Rectal smooth muscle tissue (tissue), 1 donor: ENCODE data around the gene ACOT4.
"Not testable (repeated sequence)": the region's sequence is repeated elsewhere in the genome, so short reads cannot be mapped to it uniquely, and the experiment has no call there.

Experiments used
- H3K27ac ChIP-seq: one replicate; pipeline ENCODE4 v1.7.0; 2013; ENCODE audit warnings: low read depth, low read length, inconsistent platforms
- H3K27me3 ChIP-seq: one replicate; pipeline ENCODE4 v1.7.0; 2013; ENCODE audit warnings: low read length; ENCODE audit not compliant: control insufficient read depth, insufficient read depth
- H3K36me3 ChIP-seq: one replicate; pipeline ENCODE4 v1.7.0; 2013; ENCODE audit warnings: low read length; ENCODE audit not compliant: control insufficient read depth, insufficient read depth
- H3K4me1 ChIP-seq: one replicate; pipeline ENCODE4 v1.7.0; 2013; ENCODE audit warnings: low read length; ENCODE audit not compliant: control insufficient read depth, insufficient read depth
- H3K4me3 ChIP-seq: one replicate; pipeline ENCODE4 v1.7.0; 2013; ENCODE audit warnings: low read length
- H3K9ac ChIP-seq: one replicate; pipeline ENCODE4 v1.7.0; 2013; ENCODE audit warnings: low read length

The ACOT4 gene

GRCh38 chr14:73590673-73591004 is 1.0 kb upstream of the ACOT4 start:
- not testable (repeated sequence) for H3K36me3 ChIP-seq, H3K9ac ChIP-seq, H3K4me3 ChIP-seq

GRCh38 chr14:73594491-73594890 is 2.8 kb downstream of the ACOT4 start:
- no peak overlapping the region for H3K4me3 ChIP-seq
- no peaks in the 10 kb centered on the region for H3K36me3 ChIP-seq
- H3K4me1 ChIP-seq = no peaks in the 10 kb centered on the region
- no peak overlapping the region for H3K27ac ChIP-seq
- no peak overlapping the region for H3K9ac ChIP-seq
- H3K27me3 ChIP-seq = no peaks in the 10 kb centered on the region

More at GRCh38 chr14:73590673-73591004, 1.0 kb upstream of the ACOT4 start:
- H3K27me3 ChIP-seq, H3K27ac ChIP-seq, H3K4me1 ChIP-seq: not testable (repeated sequence)

DNA sequence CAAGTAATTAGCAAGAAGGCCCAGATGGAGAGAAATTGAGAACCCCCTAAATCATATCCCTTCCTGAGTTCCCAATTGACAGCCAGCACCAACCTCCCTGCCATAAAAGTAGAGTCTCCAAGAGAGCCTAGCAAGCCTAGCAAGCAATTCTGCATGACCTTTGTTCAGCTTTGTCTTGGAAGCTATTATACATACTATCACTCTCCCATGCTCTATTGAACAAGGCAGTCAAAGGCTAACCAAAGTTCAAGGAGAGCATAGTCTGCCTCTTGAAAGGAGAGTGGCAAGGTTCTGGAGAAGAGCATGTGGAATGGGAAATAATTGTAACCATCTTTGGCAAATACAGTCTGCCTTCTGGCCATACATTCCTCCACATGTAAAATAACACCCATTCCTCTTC is 7.8 kb downstream of the ACOT4 start:
- Histone ChIP-seq H3K4me1 (no peaks in the 10 kb centered on the region), H3K27ac (no peak overlapping the region), H3K4me3 (no peak overlapping the region), H3K36me3 (no peaks in the 10 kb centered on the region), H3K27me3 (no peaks in the 10 kb centered on the region), H3K9ac (no peak overlapping the region)

GRCh38 chr14:73602994-73603393 is 11.3 kb downstream of the ACOT4 start:
- no peak overlapping the region for H3K9ac ChIP-seq
- H3K27ac ChIP-seq = no peak overlapping the region
- no peaks in the 10 kb centered on the region for H3K36me3 ChIP-seq
- no peaks in the 10 kb centered on the region for H3K4me1 ChIP-seq
- H3K27me3 ChIP-seq = no peaks in the 10 kb centered on the region
- no peak overlapping the region for H3K4me3 ChIP-seq

- H3K4me3 ChIP-seq = no peak overlapping the region
- H3K4me1 ChIP-seq = no peaks in the 10 kb centered on the region
- H3K36me3 ChIP-seq = no peaks in the 10 kb centered on the region
These were observed 14.6 kb downstream of the ACOT4 start for GRCh38 chr14:73606271-73606670.

GRCh38 chr14:73607241-73607640 is 15.6 kb downstream of the ACOT4 start:
- H3K36me3 ChIP-seq = no peaks in the 10 kb centered on the region
- no peak overlapping the region for H3K4me3 ChIP-seq
- H3K9ac ChIP-seq = no peak overlapping the region
- no peak overlapping the region for H3K27ac ChIP-seq
- no peaks in the 10 kb centered on the region for H3K4me1 ChIP-seq
- no peaks in the 10 kb centered on the region for H3K27me3 ChIP-seq

More at GRCh38 chr14:73606271-73606670, 14.6 kb downstream of the ACOT4 start:
- Histone ChIP-seq H3K27me3 (no peaks in the 10 kb centered on the region), H3K9ac (no peak overlapping the region), H3K27ac (no peak overlapping the region)

- Histone ChIP-seq H3K27me3 (no peaks in the 10 kb centered on the region), H3K4me3 (no peak overlapping the region), H3K36me3 (no peaks in the 10 kb centered on the region), H3K27ac (no peak overlapping the region), H3K4me1 (peaks cover 4% of the 10 kb centered on the region), H3K9ac (no peak overlapping the region)
These were observed 19.0 kb downstream of the ACOT4 start for GRCh38 chr14:73610687-73611086.

DNA sequence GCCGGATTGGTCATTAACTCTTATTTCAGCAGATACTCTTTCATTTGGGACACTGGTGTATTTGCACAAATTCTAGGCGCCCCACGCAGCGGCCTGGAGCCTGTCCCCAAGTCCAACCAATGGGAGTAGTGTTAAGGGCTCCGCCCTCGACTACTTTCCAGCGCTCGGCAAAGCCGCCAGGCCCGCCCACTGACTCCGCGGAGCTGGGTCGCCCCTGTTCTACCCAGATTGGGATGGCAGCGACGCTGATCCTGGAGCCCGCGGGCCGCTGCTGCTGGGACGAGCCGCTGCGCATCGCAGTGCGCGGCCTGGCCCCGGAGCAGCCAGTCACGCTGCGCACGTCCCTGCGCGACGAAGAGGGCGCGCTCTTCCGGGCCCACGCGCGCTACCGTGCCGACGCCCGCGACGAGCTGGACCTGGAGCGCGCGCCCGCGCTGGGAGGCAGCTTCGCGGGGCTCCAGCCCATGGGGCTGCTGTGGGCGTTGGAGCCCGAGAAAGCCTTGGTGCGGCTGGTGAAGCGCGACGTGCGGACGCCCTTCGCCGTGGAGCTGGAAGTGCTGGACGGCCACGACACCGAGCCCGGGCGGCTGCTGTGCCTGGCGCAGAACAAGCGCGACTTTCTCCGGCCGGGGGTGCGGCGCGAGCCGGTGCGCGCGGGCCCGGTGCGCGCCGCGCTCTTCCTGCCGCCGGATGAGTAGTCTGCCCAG is 20.8 kb downstream of the ACOT4 start, which contains the start of gene ACOT6:
ACOT6 (plus strand) TSS at position 179 of the 707 bp plus-strand sequence; CDS start at position 234, 55 bp downstream.
- Histone ChIP-seq H3K9ac (no peak within 1 kb of the TSS), H3K4me1 (peaks cover 4% of the 10 kb centered on the region), H3K36me3 (no peaks in the 10 kb centered on the region), H3K4me3 (peak within 1 kb of the TSS; percentile 76), H3K27ac (peak within 1 kb of the TSS; percentile 81), H3K27me3 (no peaks in the 10 kb centered on the region)

DNA sequence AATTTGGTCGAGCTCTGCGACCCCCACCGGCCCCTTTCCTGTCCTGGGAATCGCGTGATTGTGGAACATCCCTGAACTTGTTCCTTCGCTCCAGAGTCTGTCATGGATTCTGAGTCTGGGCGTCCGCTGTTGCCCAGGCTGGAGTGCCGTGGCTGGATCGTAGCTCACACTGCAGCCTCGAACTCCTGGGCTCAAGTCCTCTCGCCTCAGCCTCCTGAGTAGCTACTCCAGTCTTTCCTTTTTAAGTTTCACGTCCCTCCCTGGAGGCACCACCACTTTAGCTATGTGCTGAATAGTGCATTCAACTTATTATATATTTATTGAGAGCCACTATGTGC is 21.3 kb downstream of the ACOT4 start:
- peak overlapping the region; percentile 76 for H3K4me3 ChIP-seq
- no peaks in the 10 kb centered on the region for H3K36me3 ChIP-seq
- peak overlapping the region; percentile 81 for H3K27ac ChIP-seq
- no peaks in the 10 kb centered on the region for H3K27me3 ChIP-seq
- H3K4me1 ChIP-seq = peaks cover 4% of the 10 kb centered on the region
- H3K9ac ChIP-seq = no peak overlapping the region

DNA sequence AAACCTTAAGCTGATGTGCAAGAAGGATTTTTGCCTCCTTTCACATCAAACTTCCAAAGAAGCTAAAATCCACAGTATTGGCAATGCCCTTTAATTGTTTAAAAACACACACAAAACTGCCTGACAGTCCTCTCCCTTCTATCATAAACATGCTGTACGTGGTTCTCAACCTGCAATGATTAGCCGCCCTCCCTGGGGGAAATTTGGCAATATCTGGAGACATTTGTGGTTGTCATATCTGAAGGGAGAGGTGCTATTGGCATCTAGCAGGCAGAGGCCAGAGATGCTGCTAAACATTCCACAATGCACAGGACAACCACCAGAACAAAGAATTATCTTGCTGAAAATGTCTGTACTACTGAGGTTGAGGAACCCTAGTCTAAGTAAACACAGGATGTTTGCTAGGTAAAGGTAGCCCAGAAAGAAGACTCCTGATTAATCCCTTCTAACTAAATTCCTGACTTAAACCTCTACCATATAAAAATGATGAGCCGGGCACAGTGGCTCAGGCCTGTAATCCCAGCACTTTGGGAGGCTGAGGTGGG is 21.8 kb downstream of the ACOT4 start:
- Histone ChIP-seq H3K9ac (no peak overlapping the region), H3K27me3 (no peaks in the 10 kb centered on the region), H3K4me1 (peaks cover 4% of the 10 kb centered on the region), H3K27ac (no peak overlapping the region), H3K4me3 (no peak overlapping the region), H3K36me3 (no peaks in the 10 kb centered on the region)

DNA sequence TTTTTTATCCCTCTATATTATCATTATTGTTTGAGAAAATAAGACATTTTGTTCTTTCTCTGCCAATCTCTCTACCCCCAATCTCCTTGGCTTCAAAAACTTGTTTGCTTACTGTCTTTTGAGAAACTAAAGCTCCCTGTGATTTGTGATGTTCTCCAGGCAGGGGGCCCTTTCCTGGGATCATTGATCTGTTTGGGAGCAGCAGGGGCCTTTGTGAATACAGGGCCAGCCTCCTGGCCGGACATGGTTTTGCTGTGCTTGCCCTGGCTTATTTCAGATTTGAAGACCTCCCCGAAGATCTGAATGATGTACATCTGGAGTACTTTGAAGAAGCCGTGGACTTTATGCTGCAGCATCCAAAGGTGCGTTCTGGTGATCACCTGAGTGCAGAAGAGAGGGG is 25.2 kb downstream of the ACOT4 start:
- no peak overlapping the region for H3K9ac ChIP-seq
- H3K4me3 ChIP-seq = no peak overlapping the region
- no peak overlapping the region for H3K27ac ChIP-seq
- no peaks in the 10 kb centered on the region for H3K27me3 ChIP-seq
- H3K4me1 ChIP-seq = peaks cover 4% of the 10 kb centered on the region
- H3K36me3 ChIP-seq = no peaks in the 10 kb centered on the region

- H3K4me3 ChIP-seq = no peak overlapping the region
- H3K4me1 ChIP-seq = no peaks in the 10 kb centered on the region
- no peak overlapping the region for H3K9ac ChIP-seq
- no peaks in the 10 kb centered on the region for H3K27me3 ChIP-seq
- no peaks in the 10 kb centered on the region for H3K36me3 ChIP-seq
- no peak overlapping the region for H3K27ac ChIP-seq
These were observed 27.9 kb downstream of the ACOT4 start for GRCh38 chr14:73619524-73619923.

DNA sequence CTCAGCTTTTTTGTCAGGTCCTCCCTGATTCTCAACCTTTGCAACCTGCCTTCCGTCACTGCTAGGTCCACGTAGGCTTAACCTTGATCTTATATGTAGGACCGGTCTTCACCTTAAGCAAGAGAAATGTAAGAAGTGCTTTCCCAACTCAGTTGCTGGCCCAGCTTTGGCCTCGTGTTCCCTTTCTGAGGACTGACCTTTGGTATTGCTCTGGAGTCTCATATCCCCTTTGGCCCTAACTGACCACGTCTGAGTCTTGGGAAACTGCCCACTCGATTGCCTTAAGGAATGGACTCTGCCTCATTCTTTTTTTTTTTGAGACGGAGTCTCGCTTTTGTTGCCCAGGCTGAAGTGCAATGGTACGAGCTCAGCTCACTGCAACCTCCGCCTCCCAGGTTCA is 28.6 kb downstream of the ACOT4 start:
- H3K36me3 ChIP-seq = no peaks in the 10 kb centered on the region
- no peaks in the 10 kb centered on the region for H3K4me1 ChIP-seq
- no peak overlapping the region for H3K27ac ChIP-seq
- H3K4me3 ChIP-seq = no peak overlapping the region
- no peaks in the 10 kb centered on the region for H3K27me3 ChIP-seq
- H3K9ac ChIP-seq = no peak overlapping the region
